IPS-20b (cell line): Measurements from ENCODE around the gene ESPNL.

Experiments used
- H3K27ac ChIP-seq: one replicate; pipeline ENCODE4 v1.5.1; 2013; ENCODE audit warnings: low read length
- H3K27me3 ChIP-seq: 2 replicates; pipeline ENCODE4 v1.6.1; 2013; ENCODE audit warnings: mild to moderate bottlenecking, low read length, inconsistent platforms; ENCODE audit not compliant: insufficient read depth
- H3K36me3 ChIP-seq: 2 replicates; pipeline ENCODE4 v1.6.1; 2013; ENCODE audit warnings: low read depth, mild to moderate bottlenecking, inconsistent platforms, low read length, moderate library complexity; ENCODE audit not compliant: insufficient read depth
- H3K4me1 ChIP-seq: 2 replicates; pipeline ENCODE4 v1.6.1; 2013; ENCODE audit warnings: mild to moderate bottlenecking, control low read depth, inconsistent platforms, low read length, moderate library complexity; ENCODE audit not compliant: insufficient read depth
- H3K4me3 ChIP-seq: 2 replicates; pipeline ENCODE4 v1.5.1; 2013; ENCODE audit warnings: mild to moderate bottlenecking, low read length, inconsistent platforms
- H3K9ac ChIP-seq: 2 replicates; pipeline ENCODE4 v1.6.1; 2013; ENCODE audit warnings: low read depth, mild to moderate bottlenecking, inconsistent platforms, low read length, moderate library complexity
- H3K9me3 ChIP-seq: 2 replicates; pipeline ENCODE4 v1.6.1; 2013; ENCODE audit warnings: mild to moderate bottlenecking, low read depth, low read length, inconsistent platforms; ENCODE audit not compliant: insufficient read depth

The ESPNL gene

GRCh38 chr2:238136820-238137537, 36.8 kb downstream of the ESPNL start:
- no peak overlapping the region for H3K27ac ChIP-seq
- H3K9ac ChIP-seq, result no peak overlapping the region
- H3K4me1 ChIP-seq, result no peaks in the 10 kb centered on the region

GRCh38 chr2:238137885-238138284, 37.7 kb downstream of the ESPNL start:
- no peak overlapping the region for H3K9ac ChIP-seq
- H3K27ac ChIP-seq, result no peak overlapping the region

More at GRCh38 chr2:238136820-238137537, 36.8 kb downstream of the ESPNL start:
- no peaks in the 10 kb centered on the region for H3K9me3 ChIP-seq
- H3K27me3 ChIP-seq, result no peaks in the 10 kb centered on the region
- no peaks in the 10 kb centered on the region for H3K36me3 ChIP-seq
- no peak overlapping the region for H3K4me3 ChIP-seq

DNA sequence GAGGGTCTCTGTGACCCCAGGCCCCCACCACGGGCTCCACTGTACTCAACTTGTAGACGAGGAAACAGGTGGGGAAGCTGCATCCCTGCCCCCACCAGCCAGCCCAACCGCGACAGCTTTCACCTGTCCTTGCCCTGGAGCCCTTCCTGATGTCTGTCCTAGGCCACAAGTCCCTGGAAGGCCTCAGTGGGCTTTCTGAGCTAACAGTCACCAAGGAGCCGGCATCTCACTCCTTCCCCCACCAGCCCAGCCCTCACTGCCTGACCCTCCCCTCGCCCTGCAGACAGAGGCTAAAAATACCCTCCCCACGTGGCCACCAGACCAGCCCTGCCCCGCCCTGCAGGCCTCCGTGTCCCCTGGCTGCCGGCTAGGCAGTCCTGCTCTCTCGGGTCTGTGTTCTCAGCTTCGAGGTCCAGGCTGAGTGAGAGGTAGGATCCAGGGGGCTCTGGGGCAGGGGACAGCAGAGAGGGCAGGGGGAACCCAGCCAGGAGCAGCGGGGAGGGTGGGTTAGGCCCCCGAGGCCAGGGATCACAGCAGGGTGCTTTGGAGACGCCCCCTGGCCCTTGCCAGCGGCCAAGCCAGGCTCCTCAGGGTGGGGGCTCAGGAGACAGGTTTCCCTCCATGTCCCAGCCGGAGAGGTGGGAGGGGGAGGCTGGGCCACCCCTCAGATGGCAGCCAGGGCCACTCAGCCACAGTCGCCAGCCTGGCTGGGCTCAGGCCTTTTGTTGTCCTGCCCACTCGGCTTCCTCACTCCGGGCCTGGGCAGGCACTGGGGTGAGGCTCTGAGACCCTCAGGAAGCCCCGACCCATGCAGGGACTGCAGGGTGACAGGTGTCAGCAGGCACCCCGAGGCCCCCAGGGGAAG, 38.4 kb downstream of the ESPNL start, which contains the start of gene KLHL30:
TSS of gene KLHL30 (plus strand) at position 338 of the 865 bp plus-strand sequence. CDS start 2,087 bp downstream, outside the sequence.
- no peaks in the 10 kb centered on the region for H3K36me3 ChIP-seq
- H3K4me1 ChIP-seq, result no peaks in the 10 kb centered on the region
- no peak within 1 kb of the TSS for H3K9ac ChIP-seq
- H3K4me3 ChIP-seq, result no peak within 1 kb of the TSS
- H3K9me3 ChIP-seq, result no peaks in the 10 kb centered on the region
- no peaks in the 10 kb centered on the region for H3K27me3 ChIP-seq
- H3K27ac ChIP-seq, result no peak within 1 kb of the TSS

More at GRCh38 chr2:238137885-238138284, 37.7 kb downstream of the ESPNL start:
- H3K36me3 ChIP-seq, result no peaks in the 10 kb centered on the region
- no peaks in the 10 kb centered on the region for H3K4me1 ChIP-seq
- no peak overlapping the region for H3K4me3 ChIP-seq
- no peaks in the 10 kb centered on the region for H3K9me3 ChIP-seq
- no peaks in the 10 kb centered on the region for H3K27me3 ChIP-seq

DNA sequence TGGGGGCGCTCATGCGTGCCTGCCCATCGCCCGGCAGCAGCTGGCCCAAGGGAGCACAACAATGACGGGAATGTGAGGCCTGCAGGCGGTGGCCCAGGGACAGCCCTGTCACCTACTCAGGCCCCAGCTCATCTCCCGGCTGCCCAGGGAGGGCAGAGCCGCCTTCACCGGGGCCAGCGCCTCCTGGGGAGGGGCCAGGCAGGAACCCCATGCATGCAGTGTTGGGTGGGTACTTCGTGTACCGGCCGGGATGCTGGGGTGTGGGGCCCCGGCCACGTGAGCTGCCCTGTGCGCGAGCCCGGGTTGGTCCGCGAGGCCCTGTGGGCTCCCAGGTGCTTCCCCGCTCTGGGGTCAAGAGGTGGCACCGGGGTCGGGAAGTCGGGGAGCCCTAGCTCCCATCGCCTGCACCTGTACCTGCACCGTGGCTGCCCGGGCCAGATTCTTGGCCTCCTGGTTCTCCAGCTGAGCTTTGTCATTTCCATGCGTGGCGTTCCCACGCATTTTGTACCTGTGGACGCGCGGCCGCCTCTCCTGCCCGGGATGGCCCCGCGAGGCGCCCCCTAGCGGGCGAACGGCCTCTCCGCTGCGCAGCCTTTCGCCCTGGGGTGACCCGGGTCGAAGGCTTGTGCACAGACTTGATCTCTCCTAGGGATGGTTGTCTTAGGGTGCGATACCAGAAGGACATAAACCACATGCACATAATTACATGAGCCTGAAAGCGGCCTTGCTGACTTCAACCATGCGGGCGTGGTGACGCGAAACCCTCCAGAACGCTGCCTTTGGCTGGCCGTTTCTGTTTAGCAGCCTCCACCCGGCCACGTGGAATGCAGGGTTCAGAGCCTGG, 39.3 kb downstream of the ESPNL start:
- no peaks in the 10 kb centered on the region for H3K9me3 ChIP-seq
- H3K9ac ChIP-seq, result no peak overlapping the region
- H3K4me1 ChIP-seq, result no peaks in the 10 kb centered on the region
- no peak overlapping the region for H3K27ac ChIP-seq
- H3K36me3 ChIP-seq, result no peaks in the 10 kb centered on the region
- H3K27me3 ChIP-seq, result no peaks in the 10 kb centered on the region
- no peak overlapping the region for H3K4me3 ChIP-seq

DNA sequence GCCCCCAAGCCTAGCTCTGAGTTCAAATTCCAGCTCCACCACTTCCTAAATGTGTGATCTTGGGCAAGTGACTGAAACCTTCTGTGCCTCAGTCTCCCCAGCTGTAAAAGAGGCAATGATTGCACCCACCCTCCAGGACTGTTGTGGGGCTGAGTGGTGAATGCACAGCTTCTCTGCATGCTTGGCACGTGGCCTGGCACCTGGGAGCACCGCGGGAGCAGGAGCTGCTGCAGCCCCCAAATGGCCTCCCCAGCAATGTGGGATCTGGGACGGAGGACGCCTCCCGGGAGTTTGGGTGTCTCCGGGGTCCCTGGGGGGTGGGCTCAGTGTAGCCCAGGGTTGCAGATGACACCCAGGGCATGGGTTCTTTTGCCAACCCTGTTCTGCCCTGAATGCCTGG, 39.9 kb downstream of the ESPNL start:
- Histone ChIP-seq H3K27ac (no peak overlapping the region), H3K4me1 (no peaks in the 10 kb centered on the region), H3K9me3 (no peaks in the 10 kb centered on the region), H3K27me3 (no peaks in the 10 kb centered on the region), H3K36me3 (no peaks in the 10 kb centered on the region), H3K9ac (no peak overlapping the region), H3K4me3 (no peak overlapping the region)

DNA sequence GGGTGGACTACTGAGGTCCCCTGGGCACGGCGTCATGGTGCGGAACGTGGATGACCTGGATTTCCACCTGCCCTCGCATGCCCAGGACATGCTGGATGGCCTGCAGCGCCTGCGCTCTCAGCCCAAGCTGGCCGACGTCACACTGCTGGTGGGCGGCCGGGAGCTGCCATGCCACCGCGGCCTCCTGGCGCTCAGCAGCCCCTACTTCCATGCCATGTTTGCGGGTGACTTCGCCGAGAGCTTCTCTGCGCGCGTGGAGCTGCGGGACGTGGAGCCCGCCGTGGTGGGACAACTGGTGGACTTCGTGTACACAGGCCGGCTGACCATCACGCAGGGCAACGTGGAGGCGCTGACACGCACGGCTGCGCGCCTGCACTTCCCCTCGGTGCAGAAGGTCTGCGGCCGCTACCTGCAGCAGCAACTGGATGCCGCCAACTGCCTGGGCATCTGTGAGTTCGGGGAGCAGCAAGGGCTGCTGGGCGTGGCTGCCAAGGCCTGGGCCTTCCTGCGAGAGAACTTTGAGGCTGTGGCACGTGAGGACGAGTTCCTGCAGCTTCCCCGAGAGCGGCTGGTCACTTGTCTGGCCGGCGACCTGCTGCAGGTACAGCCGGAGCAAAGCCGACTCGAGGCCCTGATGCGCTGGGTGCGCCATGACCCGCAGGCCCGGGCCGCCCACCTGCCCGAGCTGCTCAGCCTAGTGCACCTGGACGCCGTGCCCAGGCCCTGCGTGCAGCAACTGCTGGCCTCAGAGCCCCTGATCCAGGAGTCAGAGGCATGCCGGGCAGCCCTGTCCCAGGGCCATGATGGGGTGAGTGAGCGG, 40.8 kb downstream of the ESPNL start:
- Histone ChIP-seq H3K9ac (no peak overlapping the region), H3K27me3 (no peaks in the 10 kb centered on the region), H3K4me1 (no peaks in the 10 kb centered on the region), H3K4me3 (no peak overlapping the region), H3K27ac (no peak overlapping the region), H3K36me3 (no peaks in the 10 kb centered on the region), H3K9me3 (no peaks in the 10 kb centered on the region)

- Histone ChIP-seq H3K4me1 (no peaks in the 10 kb centered on the region), H3K4me3 (no peak overlapping the region), H3K36me3 (no peaks in the 10 kb centered on the region), H3K27me3 (no peaks in the 10 kb centered on the region), H3K9me3 (no peaks in the 10 kb centered on the region), H3K9ac (no peak overlapping the region), H3K27ac (no peak overlapping the region)
Measured at GRCh38 chr2:238141541-238142318, 41.6 kb downstream of the ESPNL start.

- no peaks in the 10 kb centered on the region for H3K9me3 ChIP-seq
- H3K4me3 ChIP-seq, result no peak overlapping the region
- no peaks in the 10 kb centered on the region for H3K36me3 ChIP-seq
- no peaks in the 10 kb centered on the region for H3K4me1 ChIP-seq
- H3K27me3 ChIP-seq, result no peaks in the 10 kb centered on the region
- no peak overlapping the region for H3K9ac ChIP-seq
- no peak overlapping the region for H3K27ac ChIP-seq
Measured at GRCh38 chr2:238142382-238143205, 42.5 kb downstream of the ESPNL start.

DNA sequence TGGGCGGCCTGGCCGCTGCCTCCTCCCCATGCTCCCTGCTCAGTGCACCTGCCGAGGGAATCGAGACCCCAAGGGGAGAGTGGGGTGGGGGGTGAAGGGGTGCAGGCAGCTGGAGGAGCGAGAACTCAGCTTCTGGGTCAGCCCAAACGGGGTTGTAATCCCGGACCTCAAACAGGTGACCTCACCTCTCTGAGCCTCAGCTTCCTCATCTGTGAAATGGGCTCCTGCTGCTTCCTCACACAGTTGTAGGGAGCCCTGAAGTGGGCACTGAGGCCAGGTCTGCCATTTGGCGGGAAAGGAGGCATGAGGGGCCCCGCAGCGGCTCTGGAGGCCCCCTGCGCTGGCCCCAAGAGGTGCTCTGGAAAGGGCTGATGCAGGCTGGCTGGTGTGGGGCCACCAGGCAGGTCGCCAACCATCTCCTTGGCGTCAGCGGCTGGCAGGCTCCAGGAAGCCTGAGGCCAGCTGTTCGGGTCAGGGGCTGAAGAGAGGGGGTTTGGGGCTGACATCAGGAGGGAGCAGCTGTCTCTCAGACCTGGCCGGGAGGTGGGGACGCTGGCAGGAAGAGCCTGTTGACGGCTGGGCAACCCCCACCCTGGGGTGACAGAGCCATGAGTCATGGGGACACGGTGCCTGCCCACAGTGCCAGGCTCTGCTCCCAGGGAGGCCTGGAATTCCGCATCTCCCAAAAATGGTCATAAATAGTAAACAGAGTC, 43.3 kb downstream of the ESPNL start:
- Histone ChIP-seq H3K9ac (no peak overlapping the region), H3K36me3 (no peaks in the 10 kb centered on the region), H3K27me3 (no peaks in the 10 kb centered on the region), H3K4me1 (no peaks in the 10 kb centered on the region), H3K4me3 (no peak overlapping the region), H3K9me3 (no peaks in the 10 kb centered on the region), H3K27ac (no peak overlapping the region)
